ENCODE measurements around the gene LSM14B.
A peak's percentile ranks its signal among the peaks of the same experiment; 100 is the strongest.

The LSM14B gene

GRCh38 chr20:62179162-62179504 is 56.9 kb downstream of the LSM14B start:
- Histone ChIP-seq H3K79me2 (ENCODE audit: insufficient read depth, low read length) (peaks cover 18% of the 10 kb centered on the region), H3K27me3 (ENCODE audit: insufficient read depth, low read length, poor library complexity) (no peaks in the 10 kb centered on the region), H3K9ac (ENCODE audit: low read depth, low read length) (no peak overlapping the region), H3K36me3 (ENCODE audit: insufficient read depth, low read length) (peaks cover 33% of the 10 kb centered on the region), H3K4me1 (ENCODE audit: insufficient read depth, low read length) (peaks cover 18% of the 10 kb centered on the region), H3K27ac (ENCODE audit: low read length) (no peak overlapping the region), H3K9me3 (ENCODE audit: insufficient read depth, low read length, severe bottlenecking) (no peaks in the 10 kb centered on the region), H3K4me3 (ENCODE audit: low read depth in 1 of 2, low read length in 2 of 2) (no peak overlapping the region), H4K20me1 (ENCODE audit: insufficient read depth, low read length) (no peaks in the 10 kb centered on the region), H2AFZ (ENCODE audit: low read depth, low read length) (no peak overlapping the region), H3K4me2 (ENCODE audit: insufficient read depth, low read length) (no peak overlapping the region)
- ATAC-seq (ENCODE audit: insufficient read depth, low read depth) = no peak
- no peak for TF ChIP-seq EZH2 (IDR thresholded peaks at IDR 0.05; ENCODE audit: borderline replicate concordance, low read depth, low read length, severe bottlenecking)
- TF ChIP-seq CTCF (IDR thresholded peaks at IDR 0.05; ENCODE audit: borderline replicate concordance, extremely low read depth, low read length, poor library complexity, severe bottlenecking) = no peak
- no peak for DNase-seq

- 0 out of 2 replicates have a peak overlapping the region, but pooled peaks have one; percentile 95 for H2AFZ ChIP-seq (ENCODE audit: low read depth, low read length)
- H3K4me1 ChIP-seq (ENCODE audit: insufficient read depth, low read length) = peaks cover 30% of the 10 kb centered on the region
- peaks cover 41% of the 10 kb centered on the region for H3K79me2 ChIP-seq (ENCODE audit: insufficient read depth, low read length)
- DNase-seq (no peak), ATAC-seq (ENCODE audit: insufficient read depth, low read depth) (no peak)
- peaks cover 17% of the 10 kb centered on the region for H3K36me3 ChIP-seq (ENCODE audit: insufficient read depth, low read length)
- H3K4me2 ChIP-seq (ENCODE audit: insufficient read depth, low read length) = peak overlapping the region; percentile 93
- no peaks in the 10 kb centered on the region for H3K27me3 ChIP-seq (ENCODE audit: insufficient read depth, low read length, poor library complexity)
- H3K4me3 ChIP-seq (ENCODE audit: low read depth in 1 of 2, low read length in 2 of 2) = peak overlapping the region; percentile 85 to 89
- no peaks in the 10 kb centered on the region for H3K9me3 ChIP-seq (ENCODE audit: insufficient read depth, low read length, severe bottlenecking)
- peaks cover 13% of the 10 kb centered on the region; the same call in 1 of the 2 replicates for H4K20me1 ChIP-seq (ENCODE audit: insufficient read depth, low read length)
- no peak for TF ChIP-seq CTCF (IDR thresholded peaks at IDR 0.05; ENCODE audit: borderline replicate concordance, extremely low read depth, low read length, poor library complexity, severe bottlenecking)
- TF ChIP-seq EZH2 (IDR thresholded peaks at IDR 0.05; ENCODE audit: borderline replicate concordance, low read depth, low read length, severe bottlenecking) = no peak
- H3K27ac ChIP-seq (ENCODE audit: low read length) = peak overlapping the region; percentile 91
- peak overlapping the region; percentile 88 for H3K9ac ChIP-seq (ENCODE audit: low read depth, low read length)
Observed at GRCh38 chr20:62181808-62182207, 59.5 kb downstream of the LSM14B start.

GRCh38 chr20:62182469-62183425 is 60.5 kb downstream of the LSM14B start, which contains the start of gene MTG2:
Gene MTG2, plus strand, starts transcription at chr20:62183028. Its CDS starts 10,393 bp downstream, at chr20:62193421.
- peak within 1 kb of the TSS; percentile 91 for H3K27ac ChIP-seq (ENCODE audit: low read length)
- H2AFZ ChIP-seq (ENCODE audit: low read depth, low read length) = peak within 1 kb of the TSS; percentile 95
- H3K9ac ChIP-seq (ENCODE audit: low read depth, low read length) = peak within 1 kb of the TSS; percentile 88
- H3K9me3 ChIP-seq (ENCODE audit: insufficient read depth, low read length, severe bottlenecking) = no peaks in the 10 kb centered on the region
- H3K4me1 ChIP-seq (ENCODE audit: insufficient read depth, low read length) = peaks cover 32% of the 10 kb centered on the region
- no peaks in the 10 kb centered on the region for H3K27me3 ChIP-seq (ENCODE audit: insufficient read depth, low read length, poor library complexity)
- H3K4me3 ChIP-seq (ENCODE audit: low read depth in 1 of 2, low read length in 2 of 2) = peak within 1 kb of the TSS; percentile 85 to 89
- peaks cover 17% of the 10 kb centered on the region for H3K36me3 ChIP-seq (ENCODE audit: insufficient read depth, low read length)
- TF ChIP-seq EZH2 (IDR thresholded peaks at IDR 0.05; ENCODE audit: borderline replicate concordance, low read depth, low read length, severe bottlenecking) (no peak), CTCF (IDR thresholded peaks at IDR 0.05; ENCODE audit: borderline replicate concordance, extremely low read depth, low read length, poor library complexity, severe bottlenecking) (no peak)
- H3K79me2 ChIP-seq (ENCODE audit: insufficient read depth, low read length) = peaks cover 50% of the 10 kb centered on the region
- H4K20me1 ChIP-seq (ENCODE audit: insufficient read depth, low read length) = peaks cover 16% of the 10 kb centered on the region; the same call in 1 of the 2 replicates
- ATAC-seq (ENCODE audit: insufficient read depth, low read depth) (peak; percentile 97), DNase-seq (peak; percentile 97)
- H3K4me2 ChIP-seq (ENCODE audit: insufficient read depth, low read length) = peak within 1 kb of the TSS; percentile 93
